ENCODE data around the gene POLR2I.
A peak's percentile ranks its signal among the peaks of the same experiment; 100 is the strongest.

Gene POLR2I

DNA sequence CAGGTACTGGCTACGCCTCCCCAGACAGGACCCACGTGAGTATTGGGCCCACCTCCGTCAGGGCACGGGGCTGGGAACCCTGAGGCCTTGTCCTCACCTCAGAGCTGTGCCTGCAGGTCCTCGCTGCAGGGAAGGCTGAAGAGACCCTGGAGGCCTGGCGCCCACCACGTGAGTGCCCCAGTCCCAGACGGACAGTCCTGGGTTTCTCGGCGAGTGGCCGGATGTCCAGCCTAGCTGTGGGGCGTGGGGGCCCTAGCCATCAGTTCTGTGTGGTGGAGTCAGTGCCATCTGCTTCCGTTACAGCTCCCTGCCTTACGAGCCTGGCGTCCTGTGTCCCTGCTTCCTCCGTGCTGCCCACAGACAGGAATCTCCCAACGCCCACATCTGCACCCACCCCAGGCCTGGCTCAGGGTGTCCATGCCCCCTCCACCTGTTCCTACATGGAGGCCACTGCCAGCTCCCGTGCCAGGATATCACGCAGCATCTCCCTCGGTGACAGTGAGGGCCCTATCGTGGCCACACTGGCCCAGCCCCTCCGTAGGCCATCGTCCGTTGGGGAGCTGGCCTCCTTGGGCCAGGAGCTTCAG is 11.5 kb downstream of the POLR2I start:
- ChIA-PET POLR2A (interaction anchor here (0.6 to 1.4 kb wide), 2 partner anchors 12 to 30 kb away, joined by 3 read pairs; no protein-coding TSS in a partner anchor), CTCF (interaction anchor here (0.8 kb wide), 1 partner anchor 13 kb away, joined by 3 read pairs; no protein-coding TSS in a partner anchor)
- Histone ChIP-seq H3K4me1 (ENCODE audit: control extremely low read depth in 1 of 4, control insufficient read depth in 4 of 4, insufficient read depth in 4 of 4, low read length in 3 of 4) (no peaks in the 10 kb centered on the region), H3K36me3 (ENCODE audit: control insufficient read depth in 4 of 4, insufficient read depth in 4 of 4, low read length in 3 of 4) (peaks cover 5 to 75% (median 37%) of the 10 kb centered on the region in 4 experiments), H3K9me3 (ENCODE audit: control extremely low read depth in 1 of 5, control insufficient read depth in 4 of 5, insufficient read depth in 2 of 5, low read depth in 1 of 5, low read length in 4 of 5) (no peaks in the 10 kb centered on the region), H3K27me3 (replicated peaks in 2 of 5; ENCODE audit: control insufficient read depth in 4 of 5, insufficient read depth in 5 of 5, low read length in 4 of 5) (no peaks in the 10 kb centered on the region), H3K27ac (ENCODE audit: insufficient read depth in 1 of 2, low read depth in 1 of 2, low read length in 2 of 2, poor library complexity in 1 of 2, severe bottlenecking in 2 of 2) (no peak overlapping the region), H3K4me3 (ENCODE audit: control insufficient read depth in 1 of 7, extremely low read depth in 1 of 7, insufficient read depth in 4 of 7, low read depth in 2 of 7, low read length in 6 of 7) (no peak overlapping the region)
- DNase-seq: no peak
- 99% methylated on average over 21 of the region's 24 CpGs for WGBS (ENCODE audit: insufficient coverage)

DNA sequence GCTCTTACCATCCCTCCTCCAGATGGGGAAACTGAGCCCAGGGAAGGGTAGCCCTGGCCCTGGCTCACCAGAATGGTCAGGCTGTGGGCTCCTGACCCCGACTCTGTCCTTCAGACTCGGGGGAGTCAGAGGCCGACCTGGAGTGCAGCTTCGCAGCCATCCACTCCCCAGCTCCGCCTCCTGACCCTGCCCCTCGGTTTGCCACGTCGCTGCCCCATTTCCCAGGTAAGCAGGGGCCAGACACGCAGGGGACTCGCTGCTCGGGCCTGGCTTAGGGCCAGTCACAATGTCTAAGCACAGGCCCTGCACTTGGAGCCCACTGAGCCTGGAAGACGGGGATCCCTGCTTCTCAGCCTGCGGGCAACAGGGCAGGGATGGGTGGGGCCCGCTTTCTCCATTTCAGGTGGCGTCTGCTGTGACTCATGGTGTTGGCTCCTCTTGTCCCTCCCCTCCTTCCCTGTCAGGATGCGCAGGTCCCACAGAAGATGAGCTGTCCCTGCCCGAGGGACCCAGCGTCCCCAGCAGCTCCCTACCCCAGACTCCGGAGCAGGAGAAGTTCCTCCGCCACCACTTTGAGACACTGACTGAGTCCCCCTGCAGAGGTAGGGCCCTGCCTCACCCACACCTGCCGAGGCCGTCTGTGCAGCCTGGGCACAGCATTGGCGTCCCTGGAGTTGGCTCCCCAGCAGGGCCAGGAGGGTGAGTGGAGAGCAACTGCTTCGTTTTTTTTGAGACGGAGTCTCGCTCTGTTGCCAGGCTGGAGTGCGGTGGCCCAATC is 12.9 kb downstream of the POLR2I start:
- CTCF ChIA-PET: no interaction called here
- Histone ChIP-seq H3K4me3 (ENCODE audit: control insufficient read depth in 1 of 7, extremely low read depth in 1 of 7, insufficient read depth in 4 of 7, low read depth in 2 of 7, low read length in 6 of 7) (no peak overlapping the region), H3K27ac (ENCODE audit: insufficient read depth in 1 of 2, low read depth in 1 of 2, low read length in 2 of 2, poor library complexity in 1 of 2, severe bottlenecking in 2 of 2) (no peak overlapping the region), H3K4me1 (ENCODE audit: control extremely low read depth in 1 of 4, control insufficient read depth in 4 of 4, insufficient read depth in 4 of 4, low read length in 3 of 4) (no peaks in the 10 kb centered on the region), H3K9me3 (ENCODE audit: control extremely low read depth in 1 of 5, control insufficient read depth in 4 of 5, insufficient read depth in 2 of 5, low read depth in 1 of 5, low read length in 4 of 5) (no peaks in the 10 kb centered on the region), H3K36me3 (ENCODE audit: control insufficient read depth in 4 of 4, insufficient read depth in 4 of 4, low read length in 3 of 4) (peaks cover 9 to 79% (median 40%) of the 10 kb centered on the region in 4 experiments), H3K27me3 (replicated peaks in 2 of 5; ENCODE audit: control insufficient read depth in 4 of 5, insufficient read depth in 5 of 5, low read length in 4 of 5) (no peaks in the 10 kb centered on the region)
- POLR2A ChIA-PET: no interaction called here
- 98% methylated on average over 23 of the region's 27 CpGs for WGBS (ENCODE audit: insufficient coverage)
- no peak for DNase-seq

DNA sequence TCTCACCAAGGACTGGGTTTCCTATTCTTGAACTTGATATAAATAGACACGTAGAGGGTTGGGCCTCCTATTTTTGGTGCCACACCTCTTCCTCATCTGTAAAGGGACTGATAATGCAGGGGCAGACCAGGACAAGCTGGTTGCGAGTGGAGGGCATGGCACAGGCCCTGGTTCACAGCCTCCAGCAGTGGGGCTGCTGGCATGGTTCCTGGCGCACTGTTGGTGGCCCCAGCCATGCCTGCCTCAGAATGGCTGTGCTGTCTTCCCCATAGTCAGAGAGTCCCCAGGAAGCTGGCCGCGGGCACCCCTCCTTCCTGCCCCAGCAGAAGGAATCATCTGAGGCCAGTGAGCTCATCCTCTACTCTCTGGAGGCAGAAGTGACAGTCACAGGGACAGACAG is 14.2 kb downstream of the POLR2I start:
- Histone ChIP-seq H3K9me3 (ENCODE audit: control extremely low read depth in 1 of 5, control insufficient read depth in 4 of 5, insufficient read depth in 2 of 5, low read depth in 1 of 5, low read length in 4 of 5) (no peaks in the 10 kb centered on the region), H3K4me1 (ENCODE audit: control extremely low read depth in 1 of 4, control insufficient read depth in 4 of 4, insufficient read depth in 4 of 4, low read length in 3 of 4) (no peaks in the 10 kb centered on the region), H3K36me3 (ENCODE audit: control insufficient read depth in 4 of 4, insufficient read depth in 4 of 4, low read length in 3 of 4) (peaks cover 6 to 80% (median 39%) of the 10 kb centered on the region in 4 experiments), H3K27ac (ENCODE audit: insufficient read depth in 1 of 2, low read depth in 1 of 2, low read length in 2 of 2, poor library complexity in 1 of 2, severe bottlenecking in 2 of 2) (no peak overlapping the region), H3K27me3 (replicated peaks in 2 of 5; ENCODE audit: control insufficient read depth in 4 of 5, insufficient read depth in 5 of 5, low read length in 4 of 5) (no peaks in the 10 kb centered on the region), H3K4me3 (ENCODE audit: control insufficient read depth in 1 of 7, extremely low read depth in 1 of 7, insufficient read depth in 4 of 7, low read depth in 2 of 7, low read length in 6 of 7) (no peak overlapping the region)
- POLR2A ChIA-PET: no interaction called here
- WGBS (ENCODE audit: insufficient coverage): 72% methylated on average over 5 of the region's 5 CpGs
- peak; percentile 11 to 59 (median 41) for DNase-seq
- CTCF ChIA-PET: no interaction called here

DNA sequence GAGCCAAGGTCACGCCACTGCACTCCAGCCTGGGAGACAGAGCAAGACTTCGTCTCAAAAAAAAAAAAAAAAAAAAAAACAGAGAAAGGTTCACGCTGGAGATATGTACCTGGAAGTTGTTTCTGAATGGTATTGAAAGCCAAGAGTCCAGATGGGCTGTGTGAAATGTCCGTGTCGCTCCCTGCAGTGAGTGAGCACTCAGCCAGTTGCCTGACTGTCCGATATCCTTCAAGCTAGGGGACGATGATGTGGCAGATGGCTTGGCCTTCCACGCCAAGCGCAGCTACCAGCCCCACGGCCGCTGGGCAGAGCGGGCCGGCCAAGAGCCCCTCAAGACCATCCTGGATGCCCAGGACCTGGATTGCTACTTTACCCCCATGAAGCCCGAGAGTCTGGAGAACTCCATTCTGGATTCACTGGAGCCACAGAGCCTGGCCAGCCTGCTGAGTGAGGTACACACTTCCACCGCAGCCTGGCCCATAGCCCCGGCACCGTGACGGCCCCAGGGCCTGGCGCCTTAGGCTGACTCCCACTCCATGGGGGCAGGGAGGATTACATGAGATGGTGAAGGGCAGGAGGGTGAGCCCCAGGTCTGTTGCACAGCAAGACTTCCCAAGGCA is 15.4 kb downstream of the POLR2I start:
- Histone ChIP-seq H3K4me1 (ENCODE audit: control extremely low read depth in 1 of 4, control insufficient read depth in 4 of 4, insufficient read depth in 4 of 4, low read length in 3 of 4) (no peaks in the 10 kb centered on the region), H3K4me3 (ENCODE audit: control insufficient read depth in 1 of 7, extremely low read depth in 1 of 7, insufficient read depth in 4 of 7, low read depth in 2 of 7, low read length in 6 of 7) (no peak overlapping the region), H3K9me3 (ENCODE audit: control extremely low read depth in 1 of 5, control insufficient read depth in 4 of 5, insufficient read depth in 2 of 5, low read depth in 1 of 5, low read length in 4 of 5) (no peaks in the 10 kb centered on the region), H3K27me3 (replicated peaks in 2 of 5; ENCODE audit: control insufficient read depth in 4 of 5, insufficient read depth in 5 of 5, low read length in 4 of 5) (no peaks in the 10 kb centered on the region), H3K36me3 (ENCODE audit: control insufficient read depth in 4 of 4, insufficient read depth in 4 of 4, low read length in 3 of 4) (peaks cover 6 to 74% (median 37%) of the 10 kb centered on the region in 4 experiments), H3K27ac (ENCODE audit: insufficient read depth in 1 of 2, low read depth in 1 of 2, low read length in 2 of 2, poor library complexity in 1 of 2, severe bottlenecking in 2 of 2) (no peak overlapping the region)
- CTCF ChIA-PET: no interaction called here
- DNase-seq: no peak
- POLR2A ChIA-PET: no interaction called here
- 98% methylated on average over 17 of the region's 19 CpGs for WGBS (ENCODE audit: insufficient coverage)

DNA sequence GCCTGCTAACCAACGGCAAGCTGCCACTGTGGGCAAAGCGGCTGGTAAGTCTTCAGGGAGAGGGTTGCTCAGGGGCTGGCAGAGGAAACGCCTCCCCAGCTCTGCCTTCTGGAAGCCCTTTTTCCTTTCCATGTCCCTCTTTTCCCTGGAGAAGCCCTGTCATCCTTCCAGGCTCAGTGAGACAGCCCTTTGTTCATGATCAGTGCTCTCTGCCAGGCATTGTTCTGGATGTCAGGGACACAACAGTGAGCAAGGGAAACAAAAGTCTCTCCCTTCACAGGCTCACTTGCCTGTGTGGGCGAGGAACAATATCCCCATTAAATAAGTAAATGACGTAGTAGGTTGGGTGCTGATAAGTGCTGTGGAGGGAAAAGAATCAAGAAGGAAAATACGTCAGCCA is 17.6 kb downstream of the POLR2I start:
- 96% methylated on average over 4 of the region's 6 CpGs for WGBS (ENCODE audit: insufficient coverage)
- Histone ChIP-seq H3K27me3 (replicated peaks in 2 of 5; ENCODE audit: control insufficient read depth in 4 of 5, insufficient read depth in 5 of 5, low read length in 4 of 5) (no peaks in the 10 kb centered on the region), H3K36me3 (ENCODE audit: control insufficient read depth in 4 of 4, insufficient read depth in 4 of 4, low read length in 3 of 4) (peaks cover 8 to 72% (median 36%) of the 10 kb centered on the region in 4 experiments), H3K4me3 (ENCODE audit: control insufficient read depth in 1 of 7, extremely low read depth in 1 of 7, insufficient read depth in 4 of 7, low read depth in 2 of 7, low read length in 6 of 7) (no peak overlapping the region), H3K4me1 (ENCODE audit: control extremely low read depth in 1 of 4, control insufficient read depth in 4 of 4, insufficient read depth in 4 of 4, low read length in 3 of 4) (no peaks in the 10 kb centered on the region), H3K9me3 (ENCODE audit: control extremely low read depth in 1 of 5, control insufficient read depth in 4 of 5, insufficient read depth in 2 of 5, low read depth in 1 of 5, low read length in 4 of 5) (no peaks in the 10 kb centered on the region), H3K27ac (ENCODE audit: insufficient read depth in 1 of 2, low read depth in 1 of 2, low read length in 2 of 2, poor library complexity in 1 of 2, severe bottlenecking in 2 of 2) (no peak overlapping the region)
- no peak for DNase-seq
- ChIA-PET CTCF (no interaction called here), POLR2A (interaction anchor here (0.7 kb wide), 1 partner anchor 81 kb away, joined by 3 read pairs; no protein-coding TSS in a partner anchor)

DNA sequence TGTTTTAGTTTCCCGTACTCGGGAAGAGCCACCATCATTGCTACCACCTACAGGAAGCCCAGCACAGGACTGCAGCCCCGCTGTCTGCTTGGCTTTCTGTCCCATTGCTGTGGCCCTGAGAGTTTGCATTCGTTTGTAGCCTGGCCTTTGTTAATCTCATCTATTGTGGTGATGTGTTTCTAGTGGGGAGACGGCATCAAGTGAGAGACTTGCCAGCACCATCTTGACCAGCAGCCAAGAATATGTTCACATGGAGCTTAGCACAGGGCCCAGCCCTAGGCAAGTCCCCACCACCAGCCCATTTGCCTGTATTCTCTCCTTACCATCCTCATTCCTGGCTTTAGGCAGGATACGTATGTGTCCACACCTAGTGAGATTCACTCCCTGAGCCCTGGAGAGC is 21.0 kb downstream of the POLR2I start:
- H3K4me3 ChIP-seq (ENCODE audit: control insufficient read depth in 1 of 7, extremely low read depth in 1 of 7, insufficient read depth in 4 of 7, low read depth in 2 of 7, low read length in 6 of 7): no peak overlapping the region
- H3K27me3 ChIP-seq (replicated peaks in 2 of 5; ENCODE audit: control insufficient read depth in 4 of 5, insufficient read depth in 5 of 5, low read length in 4 of 5): no peaks in the 10 kb centered on the region
- no peak overlapping the region for H3K27ac ChIP-seq (ENCODE audit: insufficient read depth in 1 of 2, low read depth in 1 of 2, low read length in 2 of 2, poor library complexity in 1 of 2, severe bottlenecking in 2 of 2)
- H3K4me1 ChIP-seq (ENCODE audit: control extremely low read depth in 1 of 4, control insufficient read depth in 4 of 4, insufficient read depth in 4 of 4, low read length in 3 of 4): no peaks in the 10 kb centered on the region
- no peaks in the 10 kb centered on the region for H3K9me3 ChIP-seq (ENCODE audit: control extremely low read depth in 1 of 5, control insufficient read depth in 4 of 5, insufficient read depth in 2 of 5, low read depth in 1 of 5, low read length in 4 of 5)
- no peak for DNase-seq
- ChIA-PET POLR2A (interaction anchor here (0.6 kb wide), 1 partner anchor 76 kb away, joined by 4 read pairs; no protein-coding TSS in a partner anchor), CTCF (no interaction called here)
- H3K36me3 ChIP-seq (ENCODE audit: control insufficient read depth in 4 of 4, insufficient read depth in 4 of 4, low read length in 3 of 4): peaks cover 8 to 74% (median 37%) of the 10 kb centered on the region in 4 experiments
- WGBS (ENCODE audit: insufficient coverage): 80% methylated on average over 5 of the region's 6 CpGs

DNA sequence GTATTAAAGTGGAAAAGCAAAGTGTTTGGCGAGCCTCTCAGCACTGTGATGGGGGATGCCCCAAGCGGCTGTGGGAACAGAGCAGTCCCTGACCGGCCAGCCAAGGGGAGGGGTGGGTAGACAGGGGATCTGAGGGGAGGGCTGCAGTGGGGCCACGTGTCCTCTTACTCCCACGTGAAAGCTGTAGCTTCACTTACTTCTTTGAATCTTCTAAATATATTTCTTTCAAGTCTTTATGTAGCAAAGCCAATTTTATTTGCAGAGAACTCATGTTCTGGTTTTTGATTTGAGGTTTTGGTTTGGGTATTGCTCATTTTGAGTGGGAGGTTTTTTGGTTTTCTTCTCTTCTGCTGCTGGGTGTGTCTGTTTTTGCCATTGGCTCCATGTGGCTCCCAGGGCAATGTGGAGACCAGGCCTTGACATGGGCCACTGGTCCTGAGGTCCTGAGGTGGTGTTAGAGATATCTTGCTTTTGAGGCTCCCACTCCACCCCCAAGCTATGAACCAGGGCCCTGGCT is 21.5 kb downstream of the POLR2I start:
- WGBS (ENCODE audit: insufficient coverage): 100% methylated on average over 2 of the region's 5 CpGs
- peaks cover 8 to 79% (median 39%) of the 10 kb centered on the region in 4 experiments for H3K36me3 ChIP-seq (ENCODE audit: control insufficient read depth in 4 of 4, insufficient read depth in 4 of 4, low read length in 3 of 4)
- ChIA-PET POLR2A (no interaction called here), CTCF (no interaction called here)
- no peaks in the 10 kb centered on the region for H3K27me3 ChIP-seq (replicated peaks in 2 of 5; ENCODE audit: control insufficient read depth in 4 of 5, insufficient read depth in 5 of 5, low read length in 4 of 5)
- H3K4me1 ChIP-seq (ENCODE audit: control extremely low read depth in 1 of 4, control insufficient read depth in 4 of 4, insufficient read depth in 4 of 4, low read length in 3 of 4): no peaks in the 10 kb centered on the region
- no peak overlapping the region for H3K4me3 ChIP-seq (ENCODE audit: control insufficient read depth in 1 of 7, extremely low read depth in 1 of 7, insufficient read depth in 4 of 7, low read depth in 2 of 7, low read length in 6 of 7)
- no peaks in the 10 kb centered on the region for H3K9me3 ChIP-seq (ENCODE audit: control extremely low read depth in 1 of 5, control insufficient read depth in 4 of 5, insufficient read depth in 2 of 5, low read depth in 1 of 5, low read length in 4 of 5)
- DNase-seq: no peak
- no peak overlapping the region for H3K27ac ChIP-seq (ENCODE audit: insufficient read depth in 1 of 2, low read depth in 1 of 2, low read length in 2 of 2, poor library complexity in 1 of 2, severe bottlenecking in 2 of 2)

Data from common myeloid progenitor, CD34-positive (primary cell).